T-helper 17 cell (primary cell): ENCODE results near the gene PPP4R2. TPM values are rescaled to one million over a fixed set of nuclear protein-coding genes. Genes with fewer than 3 reads are reported as not detected.

ENCODE experiments used
- ATAC-seq: fragments of 150-1000 bp; cut with Tn5 transposase; 2 replicates; pipeline ENCODE4 v1.10.0; 2021; ENCODE audit warnings: mild to moderate bottlenecking, moderate library complexity
- DNase-seq, 3 donors: peaks; one replicate each; pipeline versions ENCODE4 v3.0.0 to v3.0.0-alpha.2; 2020 to 2021
- H3K9me3 ChIP-seq: one replicate; pipeline ENCODE4 v1.7.0; 2013; ENCODE audit warnings: low read length, mild to moderate bottlenecking; ENCODE audit not compliant: control insufficient read depth, poor library complexity, severe bottlenecking
- H3K27ac Mint-ChIP-seq: one replicate; pipeline ENCODE4 v1.8.0; 2022; ENCODE audit warnings: mild to moderate bottlenecking, moderate library complexity, mixed read lengths
- H3K27me3 Mint-ChIP-seq: one replicate; pipeline ENCODE4 v1.8.0; 2022; ENCODE audit warnings: mixed read lengths
- H3K36me3 Mint-ChIP-seq: one replicate; pipeline ENCODE4 v1.8.0; 2022; ENCODE audit warnings: low read depth, mixed read lengths
- H3K4me1 Mint-ChIP-seq: one replicate; pipeline ENCODE4 v1.8.0; 2022; ENCODE audit warnings: mild to moderate bottlenecking, mixed read lengths
- H3K4me3 Mint-ChIP-seq: one replicate; pipeline ENCODE4 v1.8.0; 2022; ENCODE audit warnings: mild to moderate bottlenecking, moderate library complexity, mixed read lengths
- total RNA-seq, 4 donors: library from RNA in 2 of 4; stranded (reverse) in 2 of 4; gene quantifications; one replicate each; pipeline ENCODE4 v1.2.3 and lab custom pipeline; 2022 to 2026

The PPP4R2 gene
- total RNA-seq, 2 donors from 2014 or later: 60.1 to 65.1 TPM

GRCh38 chr3:73018790-73019441 is 22.3 kb downstream of the PPP4R2 start:
- DNase-seq (no peak), ATAC-seq (no peak)
- H3K4me1 Mint-ChIP-seq: peaks cover 40% of the 10 kb centered on the region
- H3K36me3 Mint-ChIP-seq: peaks cover 4% of the 10 kb centered on the region
- peak overlapping the region; percentile 2 for H3K4me3 Mint-ChIP-seq
- H3K27me3 Mint-ChIP-seq: no peaks in the 10 kb centered on the region
- peak overlapping the region; percentile 37 for H3K27ac Mint-ChIP-seq
- no peaks in the 10 kb centered on the region for H3K9me3 ChIP-seq

GRCh38 chr3:73021301-73021835 is 24.8 kb downstream of the PPP4R2 start:
- no peak overlapping the region for H3K4me3 Mint-ChIP-seq
- H3K4me1 Mint-ChIP-seq: peaks cover 50% of the 10 kb centered on the region
- peaks cover 5% of the 10 kb centered on the region for H3K36me3 Mint-ChIP-seq
- H3K27me3 Mint-ChIP-seq: no peaks in the 10 kb centered on the region
- no peak overlapping the region for H3K27ac Mint-ChIP-seq
- no peaks in the 10 kb centered on the region for H3K9me3 ChIP-seq
- ATAC-seq (no peak), DNase-seq (no peak)

GRCh38 chr3:73024836-73025235 is 28.2 kb downstream of the PPP4R2 start:
- Mint-ChIP-seq H3K4me1 (peaks cover 54% of the 10 kb centered on the region), H3K27ac (peak overlapping the region; percentile 21), H3K27me3 (no peaks in the 10 kb centered on the region), H3K36me3 (peaks cover 2% of the 10 kb centered on the region), H3K4me3 (no peak overlapping the region)
- DNase-seq (no peak), ATAC-seq (no peak)
- H3K9me3 ChIP-seq: no peaks in the 10 kb centered on the region

- H3K9me3 ChIP-seq: no peaks in the 10 kb centered on the region
- Mint-ChIP-seq H3K4me1 (peaks cover 61% of the 10 kb centered on the region), H3K36me3 (peaks cover 2% of the 10 kb centered on the region), H3K4me3 (peak overlapping the region; percentile 3), H3K27ac (peak overlapping the region; percentile 76), H3K27me3 (no peaks in the 10 kb centered on the region)
- DNase-seq: no peak
- ATAC-seq: no peak
Measured at GRCh38 chr3:73026111-73026759, 29.6 kb downstream of the PPP4R2 start.

- Mint-ChIP-seq H3K4me3 (no peak overlapping the region), H3K27ac (peak overlapping the region; percentile 76), H3K36me3 (peaks cover 2% of the 10 kb centered on the region), H3K27me3 (no peaks in the 10 kb centered on the region), H3K4me1 (peaks cover 63% of the 10 kb centered on the region)
- DNase-seq: no peak
- ATAC-seq: no peak
- H3K9me3 ChIP-seq: no peaks in the 10 kb centered on the region
Measured at GRCh38 chr3:73026760-73027113, 30.1 kb downstream of the PPP4R2 start.

- Mint-ChIP-seq H3K36me3 (peaks cover 2% of the 10 kb centered on the region), H3K4me1 (peaks cover 69% of the 10 kb centered on the region)
Measured at GRCh38 chr3:73028803-73029202, 32.2 kb downstream of the PPP4R2 start.

GRCh38 chr3:73029321-73029796 is 32.7 kb downstream of the PPP4R2 start:
- no peaks in the 10 kb centered on the region for H3K9me3 ChIP-seq
- ATAC-seq (peak; percentile 40), DNase-seq (no peak)
- Mint-ChIP-seq H3K27ac (peak overlapping the region; percentile 82), H3K4me1 (peaks cover 71% of the 10 kb centered on the region), H3K36me3 (peaks cover 2% of the 10 kb centered on the region), H3K4me3 (peak overlapping the region; percentile 16), H3K27me3 (no peaks in the 10 kb centered on the region)

More at GRCh38 chr3:73028803-73029202, 32.2 kb downstream of the PPP4R2 start:
- no peak for ATAC-seq
- no peak for DNase-seq
- Mint-ChIP-seq H3K4me3 (peak overlapping the region; percentile 7), H3K27ac (peak overlapping the region; percentile 82), H3K27me3 (no peaks in the 10 kb centered on the region)
- no peaks in the 10 kb centered on the region for H3K9me3 ChIP-seq

- DNase-seq (no peak), ATAC-seq (no peak)
- H3K27ac Mint-ChIP-seq: no peak overlapping the region
- H3K4me3 Mint-ChIP-seq: peak overlapping the region; percentile 16
- H3K4me1 Mint-ChIP-seq: peaks cover 66% of the 10 kb centered on the region
- no peaks in the 10 kb centered on the region for H3K27me3 Mint-ChIP-seq
- peaks cover 2% of the 10 kb centered on the region for H3K36me3 Mint-ChIP-seq
- H3K9me3 ChIP-seq: no peaks in the 10 kb centered on the region
Measured at GRCh38 chr3:73030073-73030597, 33.5 kb downstream of the PPP4R2 start.

- Mint-ChIP-seq H3K36me3 (no peaks in the 10 kb centered on the region), H3K27me3 (no peaks in the 10 kb centered on the region), H3K27ac (no peak overlapping the region), H3K4me1 (peaks cover 65% of the 10 kb centered on the region), H3K4me3 (no peak overlapping the region)
- ATAC-seq (no peak), DNase-seq (no peak)
- no peaks in the 10 kb centered on the region for H3K9me3 ChIP-seq
Measured at GRCh38 chr3:73031573-73032103, 35.0 kb downstream of the PPP4R2 start.

GRCh38 chr3:73036694-73037591 is 40.3 kb downstream of the PPP4R2 start:
- H3K4me1 Mint-ChIP-seq: peaks cover 47% of the 10 kb centered on the region
- no peak for ATAC-seq
- no peaks in the 10 kb centered on the region for H3K36me3 Mint-ChIP-seq

GRCh38 chr3:73041537-73041936 is 44.9 kb downstream of the PPP4R2 start:
- H3K9me3 ChIP-seq: no peaks in the 10 kb centered on the region
- H3K27me3 Mint-ChIP-seq: no peaks in the 10 kb centered on the region
- DNase-seq: no peak
- H3K4me3 Mint-ChIP-seq: no peak overlapping the region
- peak overlapping the region; percentile 78 for H3K27ac Mint-ChIP-seq
- no peak for ATAC-seq
- peaks cover 35% of the 10 kb centered on the region for H3K4me1 Mint-ChIP-seq
- no peaks in the 10 kb centered on the region for H3K36me3 Mint-ChIP-seq

More at GRCh38 chr3:73036694-73037591, 40.3 kb downstream of the PPP4R2 start:
- Mint-ChIP-seq H3K27ac (peak overlapping the region; percentile 72), H3K27me3 (no peaks in the 10 kb centered on the region), H3K4me3 (no peak overlapping the region)
- no peaks in the 10 kb centered on the region for H3K9me3 ChIP-seq
- no peak for DNase-seq

- H3K27me3 Mint-ChIP-seq: no peaks in the 10 kb centered on the region
- no peaks in the 10 kb centered on the region for H3K36me3 Mint-ChIP-seq
- H3K4me3 Mint-ChIP-seq: no peak overlapping the region
- no peak for ATAC-seq
- no peak overlapping the region for H3K27ac Mint-ChIP-seq
- H3K9me3 ChIP-seq: no peaks in the 10 kb centered on the region
- DNase-seq: no peak
- peaks cover 23% of the 10 kb centered on the region for H3K4me1 Mint-ChIP-seq
Measured at GRCh38 chr3:73043414-73043813, 46.8 kb downstream of the PPP4R2 start.
